KMS-11 (cell line): ENCODE data around the gene CACNA2D3.

Experiments used
- H2AFZ ChIP-seq: fragments of 200-600 bp; sonication (generic); 2 replicates; pipeline ENCODE4 v1.6.1; 2016; ENCODE audit warnings: antibody characterized with exemption, mixed run types, low read depth
- H3K27ac ChIP-seq: fragments of 200-600 bp; sonication (generic); 2 replicates; pipeline ENCODE4 v1.6.1; 2016; ENCODE audit warnings: mild to moderate bottlenecking, mixed run types
- H3K27me3 ChIP-seq: fragments of 200-600 bp; sonication (generic); 2 replicates; pipeline ENCODE4 v1.6.1; 2017; ENCODE audit warnings: mild to moderate bottlenecking, low read depth, mixed run types, moderate library complexity; ENCODE audit not compliant: insufficient read depth
- H3K36me3 ChIP-seq: fragments of 200-600 bp; sonication (generic); 2 replicates; pipeline ENCODE4 v1.6.1; 2017; ENCODE audit warnings: mild to moderate bottlenecking, mixed run types; ENCODE audit not compliant: insufficient read depth
- H3K4me1 ChIP-seq: fragments of 200-600 bp; sonication (generic); 2 replicates; pipeline ENCODE4 v1.6.1; 2016; ENCODE audit warnings: mild to moderate bottlenecking, low read depth, mixed run types; ENCODE audit not compliant: poor library complexity, severe bottlenecking
- H3K4me2 ChIP-seq: fragments of 200-600 bp; sonication (generic); 2 replicates; pipeline ENCODE4 v1.7.0; 2016; ENCODE audit warnings: mild to moderate bottlenecking, mixed run types
- H3K4me3 ChIP-seq: fragments of 200-600 bp; sonication (generic); IDR thresholded peaks from 2 replicates; pipeline ENCODE4 v1.6.1; 2017; ENCODE audit warnings: low read depth, low read length, mixed read lengths; ENCODE audit not compliant: insufficient read depth
- H3K79me2 ChIP-seq: fragments of 200-600 bp; sonication (generic); 2 replicates; pipeline ENCODE4 v1.6.1; 2016; ENCODE audit warnings: low read depth, mixed run types; ENCODE audit not compliant: insufficient read depth
- H3K9ac ChIP-seq: fragments of 200-600 bp; sonication (generic); 2 replicates; pipeline ENCODE4 v1.6.1; 2016; ENCODE audit warnings: mild to moderate bottlenecking, mixed run types
- H4K20me1 ChIP-seq: fragments of 200-600 bp; sonication (generic); 2 replicates; pipeline ENCODE4 v1.6.1; 2016; ENCODE audit warnings: mild to moderate bottlenecking, mixed run types; ENCODE audit not compliant: insufficient read depth
- TF ChIP-seq, protein P1 (sequence below): fragments of 200-600 bp; sonication (generic); conservative IDR thresholded peaks from 2 replicates; pipeline ENCODE4 v1.6.1; 2017; ENCODE audit warnings: low read depth, mild to moderate bottlenecking, antibody characterized with exemption, low read length, moderate library complexity, mixed read lengths

Gene CACNA2D3

DNA sequence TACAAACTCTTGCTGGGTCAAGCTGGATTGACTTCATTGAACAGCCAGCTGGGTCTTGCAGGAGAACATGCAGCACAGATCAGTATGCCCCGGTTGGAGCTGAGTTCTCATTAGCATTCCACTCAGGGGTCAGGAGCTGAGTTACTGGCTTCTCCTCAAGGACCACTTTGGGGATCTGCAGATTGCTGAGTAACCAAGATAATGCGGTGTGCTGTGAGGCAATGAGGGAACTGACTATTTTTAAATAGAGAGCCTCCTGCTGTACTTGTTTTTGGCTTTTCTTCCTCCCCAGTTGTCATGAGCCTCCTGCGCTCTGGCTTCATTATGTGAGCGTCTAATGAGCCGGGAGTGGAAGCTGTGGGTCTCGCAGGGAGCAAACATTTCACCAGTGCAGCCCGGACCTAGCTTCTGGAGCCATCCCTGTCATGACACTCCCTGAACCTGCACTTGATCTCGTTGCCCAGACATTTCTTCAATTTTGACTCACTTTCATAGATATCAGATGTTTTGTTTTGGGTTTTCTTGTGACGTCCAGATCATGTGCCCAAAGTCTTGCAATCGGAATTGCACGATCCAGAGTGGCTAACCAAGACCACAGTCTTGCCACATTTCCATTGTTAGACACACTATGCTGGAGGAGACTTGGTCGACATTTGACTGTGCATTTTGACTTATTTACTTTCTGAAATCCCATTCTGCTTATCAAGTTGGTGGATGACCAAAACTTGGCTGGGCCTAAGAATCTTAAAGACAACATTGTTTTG, 478.3 kb downstream of the CACNA2D3 start:
- H3K36me3 ChIP-seq, result no peaks in the 10 kb centered on the region
- H2AFZ ChIP-seq, result no peak overlapping the region
- no peaks in the 10 kb centered on the region for H3K27me3 ChIP-seq
- no peak overlapping the region for H3K27ac ChIP-seq
- H3K4me1 ChIP-seq, result no peaks in the 10 kb centered on the region
- no peaks in the 10 kb centered on the region for H3K79me2 ChIP-seq
- H4K20me1 ChIP-seq, result no peaks in the 10 kb centered on the region
- no peak overlapping the region for H3K4me2 ChIP-seq
- TF ChIP-seq, protein P1, sequence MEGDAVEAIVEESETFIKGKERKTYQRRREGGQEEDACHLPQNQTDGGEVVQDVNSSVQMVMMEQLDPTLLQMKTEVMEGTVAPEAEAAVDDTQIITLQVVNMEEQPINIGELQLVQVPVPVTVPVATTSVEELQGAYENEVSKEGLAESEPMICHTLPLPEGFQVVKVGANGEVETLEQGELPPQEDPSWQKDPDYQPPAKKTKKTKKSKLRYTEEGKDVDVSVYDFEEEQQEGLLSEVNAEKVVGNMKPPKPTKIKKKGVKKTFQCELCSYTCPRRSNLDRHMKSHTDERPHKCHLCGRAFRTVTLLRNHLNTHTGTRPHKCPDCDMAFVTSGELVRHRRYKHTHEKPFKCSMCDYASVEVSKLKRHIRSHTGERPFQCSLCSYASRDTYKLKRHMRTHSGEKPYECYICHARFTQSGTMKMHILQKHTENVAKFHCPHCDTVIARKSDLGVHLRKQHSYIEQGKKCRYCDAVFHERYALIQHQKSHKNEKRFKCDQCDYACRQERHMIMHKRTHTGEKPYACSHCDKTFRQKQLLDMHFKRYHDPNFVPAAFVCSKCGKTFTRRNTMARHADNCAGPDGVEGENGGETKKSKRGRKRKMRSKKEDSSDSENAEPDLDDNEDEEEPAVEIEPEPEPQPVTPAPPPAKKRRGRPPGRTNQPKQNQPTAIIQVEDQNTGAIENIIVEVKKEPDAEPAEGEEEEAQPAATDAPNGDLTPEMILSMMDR, result no peak
- H3K9ac ChIP-seq, result no peak overlapping the region
- H3K4me3 ChIP-seq, result no peak overlapping the region

DNA sequence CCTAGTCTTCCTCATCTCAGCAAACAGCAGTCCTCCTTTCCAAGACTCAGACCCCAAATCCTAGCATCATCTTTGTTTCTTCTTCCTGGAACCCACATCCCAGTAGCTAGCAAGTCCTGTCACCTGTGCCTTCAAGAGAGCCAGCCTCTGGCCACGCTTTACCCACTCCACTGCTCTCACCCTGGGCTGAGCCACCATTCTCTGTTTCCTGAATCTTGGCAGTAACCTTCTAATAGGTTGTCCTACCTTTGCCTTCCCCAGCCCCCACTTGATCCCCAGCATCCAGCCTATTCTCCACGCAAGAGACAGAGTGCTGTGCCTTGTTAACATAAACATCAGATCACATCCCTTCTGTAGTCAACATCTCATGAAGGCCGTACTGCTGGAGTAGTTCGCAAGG, 482.1 kb downstream of the CACNA2D3 start:
- Histone ChIP-seq H3K4me1 (no peaks in the 10 kb centered on the region), H3K4me2 (no peak overlapping the region), H3K36me3 (no peaks in the 10 kb centered on the region), H3K4me3 (no peak overlapping the region), H3K9ac (no peak overlapping the region), H4K20me1 (no peaks in the 10 kb centered on the region), H3K27me3 (no peaks in the 10 kb centered on the region), H3K79me2 (no peaks in the 10 kb centered on the region), H2AFZ (no peak overlapping the region), H3K27ac (no peak overlapping the region)
- TF ChIP-seq, protein P1, result no peak

DNA sequence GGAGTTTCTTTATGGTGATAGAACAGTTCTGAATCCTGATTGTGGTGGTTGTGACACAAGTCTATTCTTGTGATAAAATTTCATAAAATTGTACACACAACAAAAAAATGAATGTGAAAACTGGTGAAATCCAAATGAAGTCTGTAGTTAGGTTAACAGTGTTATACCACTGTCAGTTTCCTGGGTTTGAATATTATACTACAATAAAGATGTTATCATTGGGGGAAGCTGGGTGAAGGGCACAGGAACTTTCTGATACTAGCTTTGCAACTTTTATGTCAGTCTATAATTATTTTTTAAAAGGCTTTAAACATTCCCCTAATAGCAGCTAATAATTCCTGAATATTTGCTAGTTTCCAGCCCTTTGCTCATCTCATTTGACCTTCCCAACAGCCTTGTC, 485.7 kb downstream of the CACNA2D3 start:
- H2AFZ ChIP-seq, result no peak overlapping the region
- H3K9ac ChIP-seq, result no peak overlapping the region

DNA sequence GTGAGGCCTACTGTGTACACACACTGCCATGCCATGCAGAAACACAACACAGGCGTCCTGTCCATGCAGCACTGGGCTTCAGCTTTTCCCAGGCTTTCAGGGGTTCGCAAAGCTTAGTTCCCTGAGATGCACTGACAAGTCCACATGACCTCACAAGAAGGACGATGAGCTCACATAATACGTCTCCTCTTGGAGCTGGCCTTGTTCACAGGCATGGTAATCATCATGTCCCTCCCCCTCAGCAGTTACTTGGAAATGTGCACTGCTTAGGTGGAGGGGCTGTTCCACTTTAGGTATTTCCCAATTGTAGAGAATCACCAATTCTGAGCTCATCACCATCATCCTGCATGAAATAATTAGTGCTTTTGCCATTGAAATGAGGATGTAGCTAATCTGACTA, 496.7 kb downstream of the CACNA2D3 start:
- Histone ChIP-seq H3K27ac (no peak overlapping the region), H3K36me3 (no peaks in the 10 kb centered on the region), H3K4me2 (no peak overlapping the region), H3K9ac (no peak overlapping the region), H3K4me1 (no peaks in the 10 kb centered on the region), H3K4me3 (no peak overlapping the region), H3K27me3 (no peaks in the 10 kb centered on the region), H4K20me1 (no peaks in the 10 kb centered on the region), H2AFZ (no peak overlapping the region), H3K79me2 (no peaks in the 10 kb centered on the region)
- TF ChIP-seq, protein P1, result no peak

More for the DNA sequence above, 485.7 kb downstream of the CACNA2D3 start:
- no peak overlapping the region for H3K27ac ChIP-seq
- H3K27me3 ChIP-seq, result no peaks in the 10 kb centered on the region
- no peak overlapping the region for H3K4me2 ChIP-seq
- H3K36me3 ChIP-seq, result no peaks in the 10 kb centered on the region
- H3K4me3 ChIP-seq, result no peak overlapping the region
- H4K20me1 ChIP-seq, result no peaks in the 10 kb centered on the region
- TF ChIP-seq, protein P1, result no peak
- no peaks in the 10 kb centered on the region for H3K79me2 ChIP-seq
- H3K4me1 ChIP-seq, result no peaks in the 10 kb centered on the region
